Type B pancreatic cell (in vitro differentiated cells): ENCODE results near the gene ANK2. TPM values are rescaled to one million over a fixed set of nuclear protein-coding genes. Genes with fewer than 3 reads are reported as not detected.

Experiments used
- DNase-seq: peaks from one replicate; pipeline ENCODE4 v3.0.0; 2021; ENCODE audit warnings: mixed read lengths; ENCODE audit not compliant: unreplicated experiment; ENCODE audit errors: extremely low spot score
- H3K27ac Mint-ChIP-seq: 2 replicates; pipeline ENCODE4 v1.8.0; 2021; ENCODE audit warnings: mild to moderate bottlenecking, mixed read lengths
- H3K27me3 Mint-ChIP-seq: 2 replicates; pipeline ENCODE4 v1.8.0; 2021; ENCODE audit warnings: mixed read lengths
- H3K36me3 Mint-ChIP-seq: 2 replicates; pipeline ENCODE4 v1.8.0; 2021; ENCODE audit warnings: mixed read lengths
- H3K4me1 Mint-ChIP-seq: one replicate; pipeline ENCODE4 v1.8.0; 2021; ENCODE audit warnings: mixed read lengths; ENCODE audit not compliant: unreplicated experiment
- H3K4me3 Mint-ChIP-seq: 2 replicates; pipeline ENCODE4 v1.8.0; 2021; ENCODE audit warnings: mild to moderate bottlenecking, mixed read lengths
- H3K9me3 Mint-ChIP-seq: 2 replicates; pipeline ENCODE4 v1.8.0; 2021; ENCODE audit warnings: mixed read lengths
- total RNA-seq: library from RNA; stranded (reverse); gene quantifications from 2 replicates; pipeline ENCODE4 v1.2.1, GENCODE V29; 2021; ENCODE audit warnings: low replicate concordance
- TF ChIP-seq, protein P1 (sequence below): fragments of 200-600 bp; sonication (generic); conservative IDR thresholded peaks from 2 replicates; pipeline ENCODE4 v1.5.0; 2021; ENCODE audit warnings: antibody characterized with exemption, mild to moderate bottlenecking

ANK2 gene
- total RNA-seq, 1 donor from 2014 or later: 27.7 TPM

DNA sequence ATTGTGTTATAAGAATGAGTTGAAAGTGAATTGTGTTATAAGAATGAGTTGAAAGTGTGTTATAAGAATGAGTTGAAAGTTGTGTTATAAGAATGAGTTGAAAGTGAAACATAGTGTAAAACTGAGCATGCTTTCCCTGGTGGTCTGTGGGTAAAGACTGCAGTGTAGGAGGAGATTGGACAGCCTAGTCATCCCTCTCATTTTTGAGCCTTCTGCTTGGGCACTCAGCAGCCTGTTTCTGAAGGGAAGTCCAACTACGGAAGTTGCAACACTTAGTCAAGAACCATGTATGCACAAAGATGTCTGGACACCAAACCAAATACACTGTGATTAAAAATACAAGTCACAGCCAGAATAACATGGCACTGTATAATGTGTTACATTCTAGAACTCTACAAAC is 72.6 kb downstream of the ANK2 start:
- no peak for DNase-seq
- Mint-ChIP-seq H3K4me1 (peaks cover 1% of the 10 kb centered on the region), H3K4me3 (no peak overlapping the region), H3K36me3 (no peaks in the 10 kb centered on the region), H3K9me3 (no peaks in the 10 kb centered on the region), H3K27ac (no peak overlapping the region), H3K27me3 (no peaks in the 10 kb centered on the region)
- TF ChIP-seq, protein P1, sequence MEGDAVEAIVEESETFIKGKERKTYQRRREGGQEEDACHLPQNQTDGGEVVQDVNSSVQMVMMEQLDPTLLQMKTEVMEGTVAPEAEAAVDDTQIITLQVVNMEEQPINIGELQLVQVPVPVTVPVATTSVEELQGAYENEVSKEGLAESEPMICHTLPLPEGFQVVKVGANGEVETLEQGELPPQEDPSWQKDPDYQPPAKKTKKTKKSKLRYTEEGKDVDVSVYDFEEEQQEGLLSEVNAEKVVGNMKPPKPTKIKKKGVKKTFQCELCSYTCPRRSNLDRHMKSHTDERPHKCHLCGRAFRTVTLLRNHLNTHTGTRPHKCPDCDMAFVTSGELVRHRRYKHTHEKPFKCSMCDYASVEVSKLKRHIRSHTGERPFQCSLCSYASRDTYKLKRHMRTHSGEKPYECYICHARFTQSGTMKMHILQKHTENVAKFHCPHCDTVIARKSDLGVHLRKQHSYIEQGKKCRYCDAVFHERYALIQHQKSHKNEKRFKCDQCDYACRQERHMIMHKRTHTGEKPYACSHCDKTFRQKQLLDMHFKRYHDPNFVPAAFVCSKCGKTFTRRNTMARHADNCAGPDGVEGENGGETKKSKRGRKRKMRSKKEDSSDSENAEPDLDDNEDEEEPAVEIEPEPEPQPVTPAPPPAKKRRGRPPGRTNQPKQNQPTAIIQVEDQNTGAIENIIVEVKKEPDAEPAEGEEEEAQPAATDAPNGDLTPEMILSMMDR: no peak

GRCh38 chr4:113125418-113125817 is 76.0 kb downstream of the ANK2 start:
- no peaks in the 10 kb centered on the region for H3K27me3 Mint-ChIP-seq
- no peak overlapping the region for H3K4me3 Mint-ChIP-seq
- no peaks in the 10 kb centered on the region for H3K4me1 Mint-ChIP-seq
- no peak for DNase-seq
- TF ChIP-seq, protein P1: no peak
- H3K9me3 Mint-ChIP-seq: no peaks in the 10 kb centered on the region
- H3K36me3 Mint-ChIP-seq: no peaks in the 10 kb centered on the region
- H3K27ac Mint-ChIP-seq: no peak overlapping the region

DNA sequence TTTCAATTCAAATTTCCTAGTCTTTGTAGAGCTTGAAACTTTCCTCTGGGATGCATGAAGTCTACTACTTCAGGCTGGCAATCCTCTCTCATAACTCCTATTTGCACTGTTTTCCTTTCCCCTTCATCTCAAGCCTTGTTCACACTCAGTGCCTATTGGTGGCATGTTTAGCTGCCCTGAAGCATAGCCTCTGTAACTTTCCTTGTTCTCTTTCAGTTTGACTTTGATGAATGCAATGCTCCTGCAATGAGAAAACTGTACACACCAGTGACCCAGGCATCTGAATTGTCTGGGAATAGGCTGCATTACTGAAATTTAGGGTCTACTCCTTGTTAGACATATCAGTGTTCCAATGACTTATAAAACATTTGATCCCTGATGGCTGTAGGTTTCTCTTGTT is 81.7 kb downstream of the ANK2 start:
- no peaks in the 10 kb centered on the region for H3K36me3 Mint-ChIP-seq
- H3K27me3 Mint-ChIP-seq: no peaks in the 10 kb centered on the region
- TF ChIP-seq, protein P1: no peak
- no peaks in the 10 kb centered on the region for H3K9me3 Mint-ChIP-seq
- H3K4me1 Mint-ChIP-seq: peaks cover 5% of the 10 kb centered on the region
- no peak overlapping the region for H3K4me3 Mint-ChIP-seq
- H3K27ac Mint-ChIP-seq: no peak overlapping the region
- no peak for DNase-seq

- H3K9me3 Mint-ChIP-seq: no peaks in the 10 kb centered on the region
- H3K4me1 Mint-ChIP-seq: peaks cover 5% of the 10 kb centered on the region
- DNase-seq: no peak
- no peak overlapping the region for H3K4me3 Mint-ChIP-seq
- no peak overlapping the region for H3K27ac Mint-ChIP-seq
- TF ChIP-seq, protein P1: no peak
- H3K36me3 Mint-ChIP-seq: no peaks in the 10 kb centered on the region
- no peaks in the 10 kb centered on the region for H3K27me3 Mint-ChIP-seq
These were observed 82.2 kb downstream of the ANK2 start for GRCh38 chr4:113131621-113132020.

- H3K36me3 Mint-ChIP-seq: no peaks in the 10 kb centered on the region
- H3K4me1 Mint-ChIP-seq: peaks cover 33% of the 10 kb centered on the region
These were observed 92.5 kb downstream of the ANK2 start for GRCh38 chr4:113141901-113142346.

More at GRCh38 chr4:113141901-113142346, 92.5 kb downstream of the ANK2 start:
- Mint-ChIP-seq H3K27me3 (no peaks in the 10 kb centered on the region), H3K4me3 (no peak overlapping the region), H3K9me3 (no peaks in the 10 kb centered on the region), H3K27ac (peak overlapping the region; percentile 9)
- TF ChIP-seq, protein P1: no peak
- no peak for DNase-seq
